B cell (primary cell): ENCODE data around the gene ZFC3H1. TPM values are rescaled to one million over a fixed set of nuclear protein-coding genes. Genes with fewer than 3 reads are reported as not detected.

ENCODE experiments used
- polyA plus RNA-seq: library from polyadenylated mRNA; depleted of rRNA; stranded (reverse); fragments of >200 nt; gene quantifications from 2 replicates; pipeline ENCODE4 v1.2.3, GENCODE V29; 2012
- small RNA-seq: library from RNA; depleted of rRNA; stranded (forward); fragments of <200 nt; gene quantifications from one replicate; pipeline ENCODE3, GENCODE V24; 2012; ENCODE audit warnings: low replicate concordance, low read depth; ENCODE audit not compliant: insufficient read length
- total RNA-seq, 2 donors: library from RNA; stranded (reverse); fragments of 120-200 nt in 1 of 2; gene quantifications; 1 replicate in 1 of 2; 2 replicates in 1 of 2; pipeline versions ENCODE4 v1.2.3 to v1.2.4, GENCODE V29; 2013 to 2022

Gene ZFC3H1
- total and polyA plus RNA-seq, 2 donors (not counting 1 experiment from before 2014, with no cell fraction given), result 55.9 to 141 TPM

Small RNAs within 50 kb of the gene (small RNA-seq; reads per million reads assigned to genes)
- not detected for gene RF00560

Other genes starting within 250 kb of the ZFC3H1 start
- not detected in 2 replicates for gene LGR5, start 224.1 kb downstream of the ZFC3H1 start, total RNA-seq
- 0.06 TPM in 1 of 2 replicates, not detected in the other for gene LGR5, start 224.1 kb downstream of the ZFC3H1 start, polyA plus RNA-seq
- 13.2 and 15.8 TPM in 2 replicates for gene THAP2, start 453 bp upstream of the ZFC3H1 start, total RNA-seq
- gene THAP2, start 453 bp upstream of the ZFC3H1 start, polyA plus RNA-seq, result 9.5 and 11.6 TPM in 2 replicates
- 39.4 and 45.5 TPM in 2 replicates for gene TMEM19, start 22.2 kb upstream of the ZFC3H1 start, total RNA-seq
- gene TMEM19, start 22.2 kb upstream of the ZFC3H1 start, polyA plus RNA-seq, result 45.8 and 53.6 TPM in 2 replicates
- gene RAB21, start 91.0 kb upstream of the ZFC3H1 start, total RNA-seq, result 69.4 and 83.7 TPM in 2 replicates
- gene RAB21, start 91.0 kb upstream of the ZFC3H1 start, polyA plus RNA-seq, result 7.3 and 19.3 TPM in 2 replicates
- 70.4 and 74.5 TPM in 2 replicates for gene TBC1D15, start 175.9 kb upstream of the ZFC3H1 start, total RNA-seq
- 16.1 and 31.0 TPM in 2 replicates for gene TBC1D15, start 175.9 kb upstream of the ZFC3H1 start, polyA plus RNA-seq